Measurements from ENCODE around the gene KIRREL3. TPM values are rescaled to one million over a fixed set of nuclear protein-coding genes. Genes with fewer than 3 reads are reported as not detected.

KIRREL3 gene
- total and polyA plus RNA-seq, 5 donors, result 0.74 to 1.2 (median 1.0) TPM

- H3K4me3 ChIP-seq (ENCODE audit: low read length), result no peak overlapping the region
- H3K27me3 ChIP-seq (ENCODE audit: control insufficient read depth, insufficient read depth), result no peaks in the 10 kb centered on the region
- 32% methylated on average over 15 of the region's 15 CpGs for WGBS
- no peaks in the 10 kb centered on the region for H3K4me1 ChIP-seq (ENCODE audit: control insufficient read depth, insufficient read depth, low read length)
- H3K9me3 ChIP-seq (ENCODE audit: control insufficient read depth, low read length), result no peaks in the 10 kb centered on the region
- ATAC-seq, result peak in 1 of 2 donors; percentile 31
- no peak for DNase-seq
- H3K27ac ChIP-seq (ENCODE audit: low read length), result no peak overlapping the region
- intact Hi-C loops (cut with DNase I), result no loop called here
Measured at GRCh38 chr11:126544108-126545056, 456.2 kb downstream of the KIRREL3 start.

GRCh38 chr11:126543691-126544090 lies 456.9 kb downstream of the KIRREL3 start:
- WGBS, result 47% methylated on average over 7 of the region's 7 CpGs
- ATAC-seq, result peak in 1 of 2 donors; percentile 20
- H3K27me3 ChIP-seq (ENCODE audit: control insufficient read depth, insufficient read depth), result no peaks in the 10 kb centered on the region

DNA sequence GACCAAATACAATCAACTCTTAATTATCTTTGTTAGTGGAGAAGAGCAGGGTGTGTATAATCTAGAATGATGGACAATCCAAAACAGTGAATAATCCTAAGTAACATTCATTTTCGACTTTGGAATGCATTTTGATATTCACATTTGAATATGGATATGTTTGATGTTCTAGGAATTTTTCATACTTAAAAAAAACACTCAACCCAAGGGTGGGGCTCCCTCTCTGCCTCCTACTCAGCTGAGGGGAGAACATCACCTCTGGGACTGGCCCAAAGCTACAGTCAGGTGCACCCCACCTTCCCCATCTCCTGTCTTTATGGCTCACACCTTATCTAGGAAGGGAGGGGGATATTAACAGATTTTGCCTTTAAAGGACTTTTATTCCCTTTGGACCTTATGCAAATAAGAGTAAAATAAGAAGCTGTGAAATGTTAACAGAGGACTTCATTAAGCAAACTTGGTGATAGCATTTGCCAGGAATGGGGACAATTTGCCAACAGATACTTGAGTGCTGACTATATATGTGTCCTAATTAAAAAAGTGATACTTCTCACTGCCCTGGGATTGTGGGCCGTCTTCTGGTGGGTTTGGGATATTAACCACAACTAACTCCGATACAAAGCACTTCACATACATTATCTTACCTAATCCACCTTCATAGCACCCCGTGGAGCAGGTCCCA lies 458.1 kb downstream of the KIRREL3 start:
- ATAC-seq (no peak), DNase-seq (no peak)
- Histone ChIP-seq H3K27me3 (ENCODE audit: control insufficient read depth, insufficient read depth) (no peaks in the 10 kb centered on the region), H3K27ac (ENCODE audit: low read length) (no peak overlapping the region), H3K4me3 (ENCODE audit: low read length) (no peak overlapping the region), H3K9me3 (ENCODE audit: control insufficient read depth, low read length) (no peaks in the 10 kb centered on the region), H3K4me1 (ENCODE audit: control insufficient read depth, insufficient read depth, low read length) (no peaks in the 10 kb centered on the region)
- intact Hi-C loops (cut with DNase I), result no loop called here
- 70% methylated on average over 4 of the region's 4 CpGs for WGBS

More at GRCh38 chr11:126543691-126544090, 456.9 kb downstream of the KIRREL3 start:
- Histone ChIP-seq H3K4me3 (ENCODE audit: low read length) (no peak overlapping the region), H3K4me1 (ENCODE audit: control insufficient read depth, insufficient read depth, low read length) (no peaks in the 10 kb centered on the region), H3K9me3 (ENCODE audit: control insufficient read depth, low read length) (no peaks in the 10 kb centered on the region), H3K27ac (ENCODE audit: low read length) (no peak overlapping the region)
- intact Hi-C loops (cut with DNase I), result no loop called here
- no peak for DNase-seq

DNA sequence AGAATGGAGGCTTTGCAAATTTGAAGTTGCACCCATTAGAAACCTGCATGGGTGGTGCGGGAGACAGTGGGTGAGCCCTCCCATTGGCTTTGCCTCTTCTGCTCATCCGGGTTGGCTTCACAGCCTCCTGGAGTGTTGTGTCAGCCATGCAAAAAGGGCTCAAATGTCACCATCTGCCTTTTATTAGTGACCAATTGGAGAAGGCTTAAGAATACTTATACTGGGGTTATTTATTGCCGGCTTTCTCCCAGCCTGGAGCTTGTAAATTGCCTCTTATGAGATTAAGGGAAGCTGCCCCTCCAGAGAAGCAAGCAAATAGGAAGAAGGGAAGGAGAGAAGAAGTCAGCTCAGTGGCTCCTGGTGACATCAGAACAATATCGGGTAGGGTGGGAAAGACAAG lies 462.5 kb downstream of the KIRREL3 start:
- Histone ChIP-seq H3K27ac (ENCODE audit: low read length) (no peak overlapping the region), H3K9me3 (ENCODE audit: control insufficient read depth, low read length) (no peaks in the 10 kb centered on the region), H3K4me1 (ENCODE audit: control insufficient read depth, insufficient read depth, low read length) (no peaks in the 10 kb centered on the region), H3K27me3 (ENCODE audit: control insufficient read depth, insufficient read depth) (no peaks in the 10 kb centered on the region), H3K4me3 (ENCODE audit: low read length) (no peak overlapping the region)
- ATAC-seq, result no peak
- 70% methylated on average over 4 of the region's 4 CpGs for WGBS
- no peak for DNase-seq
- intact Hi-C loops (cut with DNase I), result no loop called here

GRCh38 chr11:126537492-126537891 lies 463.1 kb downstream of the KIRREL3 start:
- intact Hi-C loops (cut with DNase I), result no loop called here
- ATAC-seq (no peak), DNase-seq (no peak)
- 89% methylated on average over 4 of the region's 4 CpGs for WGBS
- Histone ChIP-seq H3K4me1 (ENCODE audit: control insufficient read depth, insufficient read depth, low read length) (no peaks in the 10 kb centered on the region), H3K4me3 (ENCODE audit: low read length) (no peak overlapping the region), H3K9me3 (ENCODE audit: control insufficient read depth, low read length) (no peaks in the 10 kb centered on the region), H3K27ac (ENCODE audit: low read length) (no peak overlapping the region), H3K27me3 (ENCODE audit: control insufficient read depth, insufficient read depth) (no peaks in the 10 kb centered on the region)

GRCh38 chr11:126534141-126534805 lies 466.3 kb downstream of the KIRREL3 start:
- no peak overlapping the region for H3K4me3 ChIP-seq (ENCODE audit: low read length)
- no peak for ATAC-seq
- no peaks in the 10 kb centered on the region for H3K27me3 ChIP-seq (ENCODE audit: control insufficient read depth, insufficient read depth)
- H3K9me3 ChIP-seq (ENCODE audit: control insufficient read depth, low read length), result no peaks in the 10 kb centered on the region
- DNase-seq, result no peak
- H3K4me1 ChIP-seq (ENCODE audit: control insufficient read depth, insufficient read depth, low read length), result no peaks in the 10 kb centered on the region
- no peak overlapping the region for H3K27ac ChIP-seq (ENCODE audit: low read length)
- 75% methylated on average over 17 of the region's 17 CpGs for WGBS
- intact Hi-C loops (cut with DNase I), result no loop called here

- ATAC-seq (no peak), DNase-seq (no peak)
- H3K4me1 ChIP-seq (ENCODE audit: control insufficient read depth, insufficient read depth, low read length), result no peaks in the 10 kb centered on the region
- 83% methylated on average over 6 of the region's 6 CpGs for WGBS
- no peaks in the 10 kb centered on the region for H3K9me3 ChIP-seq (ENCODE audit: control insufficient read depth, low read length)
- no peaks in the 10 kb centered on the region for H3K27me3 ChIP-seq (ENCODE audit: control insufficient read depth, insufficient read depth)
- intact Hi-C loops (cut with DNase I), result no loop called here
- no peak overlapping the region for H3K4me3 ChIP-seq (ENCODE audit: low read length)
- no peak overlapping the region for H3K27ac ChIP-seq (ENCODE audit: low read length)
Measured at GRCh38 chr11:126533560-126533959, 467.0 kb downstream of the KIRREL3 start.

DNA sequence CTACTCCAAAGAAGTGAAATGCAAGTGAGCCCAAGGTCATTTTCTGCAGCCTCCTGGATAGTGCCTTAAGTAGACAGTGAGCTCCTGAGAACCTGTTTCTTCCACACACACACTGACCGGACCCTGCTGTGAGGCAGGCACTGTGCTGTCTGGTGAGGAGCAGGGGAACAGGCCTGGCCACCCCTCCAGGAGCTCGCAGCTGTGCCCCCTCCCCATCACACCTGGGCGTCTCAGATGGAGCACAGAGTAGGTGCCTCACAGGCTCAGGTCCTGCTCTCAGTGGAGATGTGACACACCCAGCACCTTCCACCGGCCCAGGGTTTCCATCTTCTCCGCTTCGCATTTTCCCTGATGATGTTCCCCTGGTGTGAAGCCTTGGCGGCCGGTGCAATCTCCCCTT lies 470.2 kb downstream of the KIRREL3 start:
- H3K4me1 ChIP-seq (ENCODE audit: control insufficient read depth, insufficient read depth, low read length), result no peaks in the 10 kb centered on the region
- no peaks in the 10 kb centered on the region for H3K27me3 ChIP-seq (ENCODE audit: control insufficient read depth, insufficient read depth)
- H3K27ac ChIP-seq (ENCODE audit: low read length), result no peak overlapping the region
- no peak for DNase-seq
- intact Hi-C loops (cut with DNase I), result no loop called here
- no peaks in the 10 kb centered on the region for H3K9me3 ChIP-seq (ENCODE audit: control insufficient read depth, low read length)
- H3K4me3 ChIP-seq (ENCODE audit: low read length), result no peak overlapping the region
- 84% methylated on average over 8 of the region's 8 CpGs for WGBS
- ATAC-seq, result no peak

DNA sequence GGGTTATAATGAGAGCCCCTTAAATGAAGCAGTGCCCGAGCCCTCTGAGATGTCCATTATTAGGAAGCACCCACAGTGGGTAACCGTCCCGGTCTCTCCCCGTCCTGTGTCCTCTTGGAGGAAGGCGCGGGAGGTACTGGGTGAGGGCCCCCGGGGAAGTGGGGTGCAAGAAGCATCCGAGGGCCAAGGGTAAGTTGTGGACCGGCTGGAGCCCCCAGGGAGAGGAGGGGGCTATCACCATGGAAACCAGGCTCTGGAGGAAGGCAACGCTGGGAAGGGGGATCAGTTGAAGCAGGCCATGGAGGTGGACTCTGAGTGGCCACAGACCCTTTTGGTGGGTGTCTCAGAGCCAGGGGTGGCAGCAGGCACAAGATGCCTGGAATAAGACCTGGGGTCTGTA lies 471.5 kb downstream of the KIRREL3 start:
- no peaks in the 10 kb centered on the region for H3K27me3 ChIP-seq (ENCODE audit: control insufficient read depth, insufficient read depth)
- no peaks in the 10 kb centered on the region for H3K9me3 ChIP-seq (ENCODE audit: control insufficient read depth, low read length)
- H3K4me1 ChIP-seq (ENCODE audit: control insufficient read depth, insufficient read depth, low read length), result no peaks in the 10 kb centered on the region
- intact Hi-C loops (cut with DNase I), result no loop called here
- ATAC-seq, result no peak
- H3K27ac ChIP-seq (ENCODE audit: low read length), result no peak overlapping the region
- no peak overlapping the region for H3K4me3 ChIP-seq (ENCODE audit: low read length)
- 64% methylated on average over 10 of the region's 10 CpGs for WGBS
- DNase-seq, result peak in 1 of 3 donors; percentile 47

GRCh38 chr11:126528075-126528474 lies 472.5 kb downstream of the KIRREL3 start:
- ATAC-seq, result no peak
- intact Hi-C loops (cut with DNase I), result no loop called here
- H3K27me3 ChIP-seq (ENCODE audit: control insufficient read depth, insufficient read depth), result no peaks in the 10 kb centered on the region

GRCh38 chr11:126527651-126528050 lies 472.9 kb downstream of the KIRREL3 start:
- Histone ChIP-seq H3K9me3 (ENCODE audit: control insufficient read depth, low read length) (no peaks in the 10 kb centered on the region), H3K4me3 (ENCODE audit: low read length) (no peak overlapping the region), H3K4me1 (ENCODE audit: control insufficient read depth, insufficient read depth, low read length) (no peaks in the 10 kb centered on the region), H3K27me3 (ENCODE audit: control insufficient read depth, insufficient read depth) (no peaks in the 10 kb centered on the region), H3K27ac (ENCODE audit: low read length) (no peak overlapping the region)
- DNase-seq (no peak), ATAC-seq (no peak)
- intact Hi-C loops (cut with DNase I), result no loop called here
- 68% methylated on average over 5 of the region's 5 CpGs for WGBS

More at GRCh38 chr11:126528075-126528474, 472.5 kb downstream of the KIRREL3 start:
- H3K4me3 ChIP-seq (ENCODE audit: low read length), result no peak overlapping the region
- DNase-seq, result no peak
- 69% methylated on average over 5 of the region's 5 CpGs for WGBS
- no peaks in the 10 kb centered on the region for H3K4me1 ChIP-seq (ENCODE audit: control insufficient read depth, insufficient read depth, low read length)
- H3K9me3 ChIP-seq (ENCODE audit: control insufficient read depth, low read length), result no peaks in the 10 kb centered on the region
- H3K27ac ChIP-seq (ENCODE audit: low read length), result no peak overlapping the region

All from right cardiac atrium (tissue), 5 donors.